Measurements from ENCODE around the gene EXOC3.

DNA sequence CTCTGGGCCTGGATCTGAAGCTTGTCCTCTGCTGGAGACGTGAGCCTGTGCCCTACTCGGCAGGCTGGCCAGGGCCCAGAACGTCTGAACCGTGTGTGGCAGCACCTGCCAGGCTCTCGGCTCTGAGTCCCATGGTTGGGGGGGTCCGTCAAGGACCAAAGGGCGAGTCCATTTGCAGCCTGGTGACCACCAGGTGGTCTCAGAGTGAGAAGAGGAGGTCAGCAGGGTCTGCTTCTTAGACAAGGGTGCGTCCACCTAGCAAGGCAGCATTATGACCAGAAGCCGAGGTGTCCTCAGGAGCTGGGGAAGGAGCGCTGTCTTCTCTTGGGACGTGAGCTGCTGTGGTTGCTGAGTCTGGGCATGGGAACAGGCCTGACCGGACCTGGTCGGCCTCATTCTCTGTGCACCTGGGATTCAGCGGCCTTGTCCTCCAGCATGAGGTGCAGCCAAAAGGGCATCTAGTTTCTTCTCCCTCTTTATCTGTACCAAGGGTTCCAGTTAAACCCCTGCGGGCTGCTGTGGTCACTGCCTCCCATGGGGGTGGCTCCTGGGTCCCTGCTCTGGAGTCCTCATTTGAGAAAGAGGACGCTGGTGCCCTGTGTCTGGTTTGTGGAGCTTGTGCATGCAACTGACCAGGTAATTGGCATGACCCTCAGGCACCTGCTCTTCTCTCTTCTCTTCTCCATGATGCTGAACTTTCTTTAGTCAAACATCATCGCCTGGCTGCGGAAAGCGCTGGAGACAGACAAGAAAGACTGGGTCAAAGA lies 14.4 kb downstream of the EXOC3 start:
- TF ChIP-seq CTCF (IDR thresholded peaks at IDR 0.05) (no peak), POLR2A (IDR thresholded peaks at IDR 0.05) (no peak)
